Sigmoid colon (tissue), 7 donors: ENCODE measurements around the gene ADGRV1. TPM values are rescaled to one million over a fixed set of nuclear protein-coding genes. Genes with fewer than 3 reads are reported as not detected.
"Not testable (repeated sequence)": the region's sequence is repeated elsewhere in the genome, so short reads cannot be mapped to it uniquely, and the experiment has no call there.

Experiments used
- DNase-seq: peaks from one replicate; pipeline ENCODE4 v3.0.0-alpha.2; 2019
- H3K27ac ChIP-seq, 4 donors: fragments of 200-600 bp; sonication (generic); one replicate each; pipeline ENCODE4 v1.5.1; 2016 to 2019; ENCODE audit warnings: mild to moderate bottlenecking in 1 of 4
- H3K27me3 ChIP-seq, 3 donors: fragments of 200-600 bp; sonication (generic); one replicate each; pipeline ENCODE4 v1.5.1; 2019; ENCODE audit warnings: mild to moderate bottlenecking in 1 of 3
- H3K36me3 ChIP-seq, 4 donors: fragments of 200-600 bp; sonication (generic); one replicate each; pipeline ENCODE4 v1.5.1; 2016 to 2019
- H3K4me1 ChIP-seq, 4 donors: fragments of 200-600 bp; sonication (generic); one replicate each; pipeline ENCODE4 v1.5.1; 2017 to 2019
- H3K4me3 ChIP-seq, 4 donors: fragments of 200-600 bp; sonication (generic); one replicate each; pipeline ENCODE4 v1.5.1; 2017 to 2019; ENCODE audit warnings: mild to moderate bottlenecking in 2 of 4, moderate library complexity in 1 of 4
- H3K9me3 ChIP-seq, 4 donors: fragments of 200-600 bp in 3 of 4; sonication (generic) in 3 of 4; one replicate each; pipeline versions ENCODE4 v1.5.1 to v1.6.1; 2013 to 2019
- CTCF ChIP-seq, 4 experiments: fragments of 450-650 bp in 3 of 4; fragments of 200-600 bp in 1 of 4; IDR thresholded peaks; one replicate each; pipeline ENCODE4 v1.5.1; 2016 to 2019; ENCODE audit warnings: antibody characterized with exemption in 4 of 4, mild to moderate bottlenecking in 3 of 4, moderate library complexity in 2 of 4
- EP300 ChIP-seq, 4 donors: sonication (generic); formaldehyde crosslinking; IDR thresholded peaks; one replicate each; pipeline ENCODE4 v1.6.1; 2017; ENCODE audit warnings: antibody characterized with exemption in 4 of 4
- POLR2A ChIP-seq, 2 donors: fragments of 450-650 bp; IDR thresholded peaks; one replicate each; pipeline ENCODE4 v1.6.1; 2016; ENCODE audit warnings: antibody characterized with exemption in 2 of 2, mild to moderate bottlenecking in 2 of 2, moderate library complexity in 2 of 2
- POLR2AphosphoS5 ChIP-seq, 4 donors: sonication (generic); formaldehyde crosslinking; IDR thresholded peaks; one replicate each; pipeline ENCODE4 v1.6.1; 2017; ENCODE audit warnings: antibody characterized with exemption in 4 of 4
- WGBS, 2 donors: extraction: QIAGEN DNeasy Blood & Tissue Kit; methylation state at CpG; one replicate each; pipeline ENCODE4 v1.1.7; 2013; 5-methylcytosine and 5-hydroxymethylcytosine counted together
- intact Hi-C: fragments of 100-400 bp; cut with DNase I; formaldehyde crosslinking; loops from one replicate; pipeline ENCODE4 v1.15.1; 2023
- polyA plus RNA-seq, 3 donors: library from polyadenylated mRNA; stranded (reverse); fragments of 200-250 nt; gene quantifications; one replicate each; pipeline ENCODE4 v1.2.3, GENCODE V29; 2013
- total RNA-seq, 4 donors: library from RNA; depleted of rRNA; stranded (reverse); fragments of >200 nt; gene quantifications; one replicate each; pipeline ENCODE4 v1.1.0, GENCODE V29; 2016
- donor health status: healthy with polysubstance abuse.
- donor health status: Bipolar disorder and iron deficiency.
- donor health status: healthy.

The ADGRV1 gene
- total and polyA plus RNA-seq, 7 donors, result 0.54 to 2.1 (median 0.74) TPM; not detected in 1

DNA sequence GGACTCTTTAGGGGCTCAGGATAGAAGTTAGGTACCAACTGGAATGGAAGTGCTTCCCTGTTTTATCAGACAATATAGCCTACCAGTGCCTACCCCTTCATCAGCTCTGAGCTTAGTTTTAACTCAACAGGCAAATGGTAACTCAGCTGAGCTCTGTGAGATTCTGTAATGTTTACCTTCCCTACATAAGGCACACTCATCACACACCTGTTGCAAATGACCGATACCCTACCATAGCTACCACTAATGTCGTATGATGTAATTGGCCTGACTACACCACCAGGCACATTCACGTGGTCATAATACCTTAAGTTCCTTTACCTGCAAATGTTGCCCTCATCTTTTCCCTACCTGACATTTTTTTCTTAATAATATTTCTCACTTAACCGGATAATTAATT, 254.8 kb downstream of the ADGRV1 start:
- Histone ChIP-seq H3K4me3 (no peak overlapping the region), H3K27ac (no peak overlapping the region), H3K36me3 (no peaks in the 10 kb centered on the region), H3K27me3 (no peaks in the 10 kb centered on the region), H3K4me1 (no peaks in the 10 kb centered on the region), H3K9me3 (no peaks in the 10 kb centered on the region)
- DNase-seq, result no peak
- no peak for TF ChIP-seq EP300 (IDR thresholded peaks at IDR 0.05)
- 91 to 93% methylated on average over 4 of the region's 4 CpGs for WGBS, 2 donors
- intact Hi-C loops, result no loop called here

- H3K4me1 ChIP-seq, H3K27ac ChIP-seq, H3K9me3 ChIP-seq, H3K36me3 ChIP-seq, DNase-seq, intact Hi-C loops, H3K4me3 ChIP-seq, H3K27me3 ChIP-seq: not testable (repeated sequence)
- WGBS, 2 donors, result 89 to 92% methylated on average over 26 of the region's 26 CpGs
These were observed 263.5 kb downstream of the ADGRV1 start for GRCh38 chr5:90822062-90822461.

DNA sequence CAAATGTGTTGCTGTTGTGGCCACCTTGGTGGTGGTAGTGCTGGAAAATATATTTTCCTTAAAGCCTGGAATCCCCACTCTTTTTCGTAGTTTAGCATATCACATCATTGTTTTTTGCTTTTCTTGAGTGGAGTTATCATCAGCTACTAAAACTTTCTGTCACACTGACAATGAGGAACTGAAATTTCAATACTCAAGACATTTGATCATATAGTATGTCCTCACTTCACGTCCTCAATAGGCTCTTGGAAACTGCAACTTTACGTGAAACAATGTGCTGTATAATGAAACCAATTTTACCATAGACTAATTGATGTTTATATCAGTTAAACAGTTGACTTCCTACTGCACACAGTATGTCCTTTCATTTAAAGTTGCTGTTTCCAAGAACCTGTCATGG, 265.8 kb downstream of the ADGRV1 start:
- TF ChIP-seq CTCF (IDR thresholded peaks at IDR 0.05) (no peak), POLR2A (IDR thresholded peaks at IDR 0.05) (no peak), POLR2AphosphoS5 (IDR thresholded peaks at IDR 0.05) (no peak), EP300 (IDR thresholded peaks at IDR 0.05) (no peak)
- no peak for DNase-seq
- Histone ChIP-seq H3K9me3 (no peaks in the 10 kb centered on the region), H3K27me3 (no peaks in the 10 kb centered on the region), H3K4me1 (no peaks in the 10 kb centered on the region), H3K27ac (no peak overlapping the region), H3K36me3 (no peaks in the 10 kb centered on the region), H3K4me3 (no peak overlapping the region)
- intact Hi-C loops, result no loop called here
- WGBS, 2 donors, result 81 to 90% methylated on average over 3 of the region's 3 CpGs

- DNase-seq, result no peak
- no peak overlapping the region for H3K27ac ChIP-seq
- TF ChIP-seq POLR2AphosphoS5 (IDR thresholded peaks at IDR 0.05) (no peak), POLR2A (IDR thresholded peaks at IDR 0.05) (no peak), EP300 (IDR thresholded peaks at IDR 0.05) (no peak), CTCF (IDR thresholded peaks at IDR 0.05) (no peak)
- H3K36me3 ChIP-seq, result no peaks in the 10 kb centered on the region
- 11 to 58% methylated on average over 3 of the region's 3 CpGs for WGBS, 2 donors
- no peaks in the 10 kb centered on the region for H3K27me3 ChIP-seq
- H3K4me3 ChIP-seq, result no peak overlapping the region
- intact Hi-C loops, result no loop called here
- no peaks in the 10 kb centered on the region for H3K4me1 ChIP-seq
- no peaks in the 10 kb centered on the region for H3K9me3 ChIP-seq
These were observed 271.5 kb downstream of the ADGRV1 start for GRCh38 chr5:90830058-90830457.

- Histone ChIP-seq H3K4me3 (no peak overlapping the region), H3K4me1 (no peaks in the 10 kb centered on the region), H3K9me3 (no peaks in the 10 kb centered on the region), H3K27me3 (no peaks in the 10 kb centered on the region), H3K36me3 (no peaks in the 10 kb centered on the region), H3K27ac (no peak overlapping the region)
- 83 to 91% methylated on average over 2 of the region's 2 CpGs for WGBS, 2 donors
- TF ChIP-seq CTCF (IDR thresholded peaks at IDR 0.05) (no peak), EP300 (IDR thresholded peaks at IDR 0.05) (no peak), POLR2AphosphoS5 (IDR thresholded peaks at IDR 0.05) (no peak), POLR2A (IDR thresholded peaks at IDR 0.05) (no peak)
- no peak for DNase-seq
- intact Hi-C loops, result no loop called here
These were observed 275.2 kb downstream of the ADGRV1 start for GRCh38 chr5:90833753-90834152.

DNA sequence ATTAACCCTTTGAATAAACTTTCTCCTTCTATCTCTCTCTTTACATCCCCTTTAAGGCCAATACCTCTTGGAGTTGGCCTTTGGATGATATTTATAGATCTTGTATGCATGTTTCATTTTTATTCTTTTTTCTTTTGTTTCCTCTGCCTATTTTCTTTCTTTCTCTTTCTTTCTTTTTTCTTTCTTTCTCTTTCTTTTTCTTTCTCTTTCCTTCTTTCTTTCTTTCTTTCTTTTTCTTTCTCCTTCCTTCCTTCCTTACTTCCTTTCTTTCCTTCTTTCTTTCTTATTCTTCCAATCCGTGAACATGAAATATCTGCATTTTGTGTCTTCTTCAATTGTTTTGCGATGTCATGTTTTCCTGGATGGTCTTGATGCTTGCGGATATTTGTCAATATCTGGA, 276.1 kb downstream of the ADGRV1 start:
- WGBS, 2 donors, result 84 to 98% methylated on average over 3 of the region's 3 CpGs
- intact Hi-C loops, result no loop called here

More for the DNA sequence above, 276.1 kb downstream of the ADGRV1 start:
- Histone ChIP-seq H3K27ac (no peak overlapping the region), H3K36me3 (no peaks in the 10 kb centered on the region), H3K4me3 (no peak overlapping the region), H3K4me1 (no peaks in the 10 kb centered on the region), H3K9me3 (no peaks in the 10 kb centered on the region), H3K27me3 (no peaks in the 10 kb centered on the region)
- no peak for DNase-seq
- TF ChIP-seq POLR2AphosphoS5 (IDR thresholded peaks at IDR 0.05) (no peak), POLR2A (IDR thresholded peaks at IDR 0.05) (no peak), CTCF (IDR thresholded peaks at IDR 0.05) (no peak), EP300 (IDR thresholded peaks at IDR 0.05) (no peak)
